Endodermal cell (in vitro differentiated cells): ENCODE results near the gene ROGDI. TPM values are rescaled to one million over a fixed set of nuclear protein-coding genes. Genes with fewer than 3 reads are reported as not detected.

ENCODE experiments used
- DNase-seq: peaks from one replicate; pipeline ENCODE4 v3.0.0-alpha.2; 2017
- H3K27ac ChIP-seq: 2 replicates; pipeline ENCODE4 v1.5.1; 2013; ENCODE audit warnings: mild to moderate bottlenecking, low read depth, low read length, moderate library complexity
- H3K27me3 ChIP-seq: 2 replicates; pipeline ENCODE4 v1.6.1; 2013; ENCODE audit warnings: mild to moderate bottlenecking, low read length, moderate library complexity; ENCODE audit not compliant: insufficient read depth, control insufficient read depth, poor library complexity, severe bottlenecking
- H3K36me3 ChIP-seq: 2 replicates; pipeline ENCODE4 v1.7.0; 2013; ENCODE audit warnings: mild to moderate bottlenecking, low read length, moderate library complexity; ENCODE audit not compliant: control insufficient read depth, insufficient read depth
- H3K4me1 ChIP-seq: one replicate; pipeline ENCODE4 v1.7.0; 2013; ENCODE audit warnings: low read length; ENCODE audit not compliant: control insufficient read depth, insufficient read depth
- H3K4me3 ChIP-seq: 2 replicates; pipeline ENCODE4 v1.5.1; 2013; ENCODE audit warnings: mild to moderate bottlenecking, low read length, moderate library complexity
- H3K9ac ChIP-seq: 2 replicates; pipeline ENCODE4 v1.6.1; 2013; ENCODE audit warnings: mild to moderate bottlenecking, low read length, moderate library complexity; ENCODE audit not compliant: poor library complexity, severe bottlenecking; ENCODE audit errors: extremely low read depth
- H3K9me3 ChIP-seq: 2 replicates; pipeline ENCODE4 v1.6.1; 2013; ENCODE audit warnings: mild to moderate bottlenecking, low read length, moderate library complexity; ENCODE audit not compliant: control insufficient read depth
- H3K27ac Mint-ChIP-seq: 2 replicates; pipeline ENCODE4 v1.8.0; 2020; ENCODE audit warnings: mixed read lengths
- H3K27me3 Mint-ChIP-seq: 2 replicates; pipeline ENCODE4 v1.8.0; 2021; ENCODE audit warnings: mild to moderate bottlenecking, mixed read lengths; ENCODE audit not compliant: insufficient read depth
- H3K36me3 Mint-ChIP-seq: 2 replicates; pipeline ENCODE4 v1.8.0; 2020; ENCODE audit warnings: low read depth, mixed read lengths
- H3K4me1 Mint-ChIP-seq: 2 replicates; pipeline ENCODE4 v1.8.0; 2020; ENCODE audit warnings: mixed read lengths
- H3K4me3 Mint-ChIP-seq: 2 replicates; pipeline ENCODE4 v1.8.0; 2020; ENCODE audit warnings: mild to moderate bottlenecking, moderate library complexity, mixed read lengths
- H3K9me3 Mint-ChIP-seq: 2 replicates; pipeline ENCODE4 v1.8.0; 2020; ENCODE audit warnings: mild to moderate bottlenecking, mixed read lengths
- CTCF ChIP-seq: fragments of 200-600 bp; sonication (generic); conservative IDR thresholded peaks from 2 replicates; pipeline ENCODE4 v1.5.0; 2021; ENCODE audit warnings: antibody characterized with exemption, mild to moderate bottlenecking
- WGBS, 2 experiments: methylation state at CpG; one replicate each; pipeline versions ENCODE4 v1.1.5 to v1.1.7; 2013; ENCODE audit warnings: missing lambda C conversion rate in 2 of 2, mixed read lengths in 1 of 2; ENCODE audit not compliant: insufficient coverage in 1 of 2, insufficient read length in 1 of 2; 5-methylcytosine and 5-hydroxymethylcytosine counted together
- long read RNA-seq, 4 experiments: library from polyadenylated mRNA in 2 of 4; library from RNA in 1 of 4; library from capped mRNA in 1 of 4; stranded (forward) in 3 of 4; unstranded in 1 of 4; transcript quantifications; one replicate each; pipeline ENCODE4 v2.0.0, GENCODE V29; 2020 to 2021; ENCODE audit warnings: inconsistent platforms in 1 of 4
- polyA plus RNA-seq, 2 experiments: library from polyadenylated mRNA; stranded (reverse); fragments of 50-300 nt; gene quantifications; one replicate each; pipeline ENCODE4 v1.2.3, GENCODE V29; 2013
- total RNA-seq, 2 donors: library from RNA; stranded (reverse); fragmentation: NEBNext Ultra II Directional in 1 of 2; extraction: Animal tissue kit (Norgen Biotek cat#: 25700) in 1 of 2; gene quantifications; 2 replicates in 1 of 2; 3 replicates in 1 of 2; pipeline ENCODE4 v1.2.1, GENCODE V29; 2021

Gene ROGDI
- total RNA-seq: 10 to 100 TPM; 46.2 to 49.0 TPM
- 30.2 TPM for polyA plus RNA-seq (2013, experiment 1 of 2)
- polyA plus RNA-seq (2013, experiment 2 of 2): 28.6 TPM
- long read RNA-seq, experiment 1, transcript ROGDI-201 (11 exons, 1,735 nt): major isoform, 5 of 19 reads
- long read RNA-seq, experiment 1, partial matches to known transcripts: 3 of 19 reads
- long read RNA-seq, experiment 1, other reads (novel, unspliced or antisense): 11 of 19 reads
- long read RNA-seq, experiment 2, transcript ROGDI-201 (11 exons, 1,735 nt): major isoform, 102 of 165 reads
- long read RNA-seq, experiment 2, partial matches to known transcripts: 14 of 165 reads
- long read RNA-seq, experiment 2, other reads (novel, unspliced or antisense): 42 of 165 reads
- long read RNA-seq, experiment 3, transcript ROGDI-201 (11 exons, 1,735 nt): major isoform, 96 of 143 reads
- long read RNA-seq, experiment 3, transcript ROGDI-209 (10 exons, 1,362 nt): minor isoform, 6 of 143 reads
- long read RNA-seq, experiment 3, partial matches to known transcripts: 6 of 143 reads
- long read RNA-seq, experiment 3, other reads (novel, unspliced or antisense): 35 of 143 reads
- long read RNA-seq, experiment 4, transcript ROGDI-201 (11 exons, 1,735 nt): major isoform, 38 of 43 reads
- long read RNA-seq, experiment 4, partial matches to known transcripts: 2 of 43 reads
- long read RNA-seq, experiment 4, other reads (novel, unspliced or antisense): 2 of 43 reads

- peak; percentile 97 for DNase-seq
- Histone ChIP-seq H3K27ac (peak within 1 kb of the TSS; percentile 81), H3K36me3 (peaks cover 19% of the 10 kb centered on the region), H3K9me3 (no peaks in the 10 kb centered on the region), H3K27me3 (no peaks in the 10 kb centered on the region), H3K4me3 (peak within 1 kb of the TSS; percentile 90), H3K4me1 (peaks cover 9% of the 10 kb centered on the region), H3K9ac (peak within 1 kb of the TSS; percentile 64)
- no peaks in the 10 kb centered on the region for H3K27me3 Mint-ChIP-seq
- WGBS, 2 experiments: 0% methylated on average over 19 to 70 of the region's 70 CpGs
- H3K4me3 Mint-ChIP-seq: peak within 1 kb of the TSS; percentile 68
- no peaks in the 10 kb centered on the region for H3K9me3 Mint-ChIP-seq
- peaks cover 32% of the 10 kb centered on the region for H3K36me3 Mint-ChIP-seq
- peaks cover 9% of the 10 kb centered on the region for H3K4me1 Mint-ChIP-seq
- no peak for TF ChIP-seq CTCF
- H3K27ac Mint-ChIP-seq: peak within 1 kb of the TSS; percentile 86
Observed at GRCh38 chr16:4801962-4802658, at the start of gene ROGDI. Gene ROGDI, minus strand, starts transcription at chr16:4802633. Its CDS starts 62 bp downstream, at chr16:4802571.

GRCh38 chr16:4850211-4850610 is 47.8 kb upstream of the ROGDI start:
- H3K27me3 Mint-ChIP-seq: no peaks in the 10 kb centered on the region
- H3K27ac ChIP-seq: no peak overlapping the region
- WGBS, 2 experiments: 94 to 97% methylated on average over 3 of the region's 3 CpGs
- peaks cover 36% of the 10 kb centered on the region for H3K4me1 Mint-ChIP-seq
- no peak for DNase-seq
- H3K36me3 Mint-ChIP-seq: peaks cover 29% of the 10 kb centered on the region
- H3K9ac ChIP-seq: no peak overlapping the region
- H3K36me3 ChIP-seq: peaks cover 21% of the 10 kb centered on the region
- no peaks in the 10 kb centered on the region for H3K9me3 ChIP-seq
- H3K4me3 Mint-ChIP-seq: peak overlapping the region; percentile 76
- H3K4me3 ChIP-seq: peak overlapping the region; percentile 89
- H3K9me3 Mint-ChIP-seq: no peaks in the 10 kb centered on the region
- no peaks in the 10 kb centered on the region for H3K27me3 ChIP-seq
- H3K27ac Mint-ChIP-seq: peak overlapping the region; percentile 72
- peaks cover 5% of the 10 kb centered on the region for H3K4me1 ChIP-seq
- TF ChIP-seq CTCF: no peak

- H3K9me3 Mint-ChIP-seq: no peaks in the 10 kb centered on the region
- H3K27ac ChIP-seq: peak overlapping the region; percentile 74
- peaks cover 36% of the 10 kb centered on the region for H3K4me1 Mint-ChIP-seq
- H3K4me3 Mint-ChIP-seq: peak overlapping the region; percentile 76
- 0% methylated on average over 50 to 83 of the region's 83 CpGs for WGBS, 2 experiments
- no peaks in the 10 kb centered on the region for H3K27me3 Mint-ChIP-seq
- peak overlapping the region; percentile 89 for H3K4me3 ChIP-seq
- H3K27ac Mint-ChIP-seq: peak overlapping the region; percentile 91
- H3K4me1 ChIP-seq: peaks cover 4% of the 10 kb centered on the region
- peak; percentile 61 for DNase-seq
- peak overlapping the region; percentile 91 for H3K9ac ChIP-seq
- no peaks in the 10 kb centered on the region for H3K9me3 ChIP-seq
- H3K36me3 Mint-ChIP-seq: peaks cover 25% of the 10 kb centered on the region
- no peak for TF ChIP-seq CTCF
- H3K36me3 ChIP-seq: peaks cover 29% of the 10 kb centered on the region
- H3K27me3 ChIP-seq: no peaks in the 10 kb centered on the region
Observed at GRCh38 chr16:4847774-4848587, 45.5 kb upstream of the ROGDI start.
